Keratinocyte (primary cell): ENCODE measurements around the gene MLLT3. TPM values are rescaled to one million over a fixed set of nuclear protein-coding genes. Genes with fewer than 3 reads are reported as not detected.

Source experiments
- DNase-seq: peaks from one replicate; pipeline ENCODE4 v3.0.0-alpha.2; 2011; ENCODE audit warnings: low read depth, missing footprints, low spot score
- FAIRE-seq: peaks from 2 replicates; lab custom pipeline; 2011; peaks lifted over from hg19 to GRCh38; lab: Jason Lieb, UNC
- H2AFZ ChIP-seq: 2 replicates; pipeline ENCODE4 v1.6.0; 2012; ENCODE audit warnings: low read length, control low read depth, inconsistent platforms; ENCODE audit not compliant: control insufficient read depth
- H3K27ac ChIP-seq: 2 replicates; pipeline ENCODE4 v1.5.1; 2011; ENCODE audit warnings: low read length; ENCODE audit not compliant: control insufficient read depth, insufficient read depth
- H3K27me3 ChIP-seq: 3 replicates; pipeline ENCODE4 v1.6.0; 2011; ENCODE audit warnings: low read length; ENCODE audit not compliant: control insufficient read depth, insufficient read depth; ENCODE audit errors: extremely low read depth
- H3K36me3 ChIP-seq, 2 experiments: 2 replicates in 1 of 2; 3 replicates in 1 of 2; pipeline ENCODE4 v1.5.1; 2011; ENCODE audit warnings: low read length in 2 of 2, mild to moderate bottlenecking in 1 of 2; ENCODE audit not compliant: control insufficient read depth in 2 of 2, insufficient read depth in 2 of 2; ENCODE audit errors: extremely low read depth in 1 of 2
- H3K4me1 ChIP-seq: 3 replicates; pipeline ENCODE4 v1.5.1; 2011; ENCODE audit warnings: low read length; ENCODE audit not compliant: control insufficient read depth, insufficient read depth; ENCODE audit errors: extremely low read depth
- H3K4me2 ChIP-seq: 3 replicates; pipeline ENCODE4 v1.6.0; 2011; ENCODE audit warnings: low read depth, low read length; ENCODE audit not compliant: control insufficient read depth, insufficient read depth; ENCODE audit errors: extremely low read depth
- H3K4me3 ChIP-seq, 3 experiments: fragments of 200-600 bp in 1 of 3; sonication (generic) in 1 of 3; 2 replicates in 2 of 3; 3 replicates in 1 of 3; pipeline ENCODE4 v1.5.1; 2011 to 2016; ENCODE audit warnings: low read length in 3 of 3, mild to moderate bottlenecking in 3 of 3, control low read depth in 2 of 3, inconsistent platforms in 1 of 3, low read depth in 1 of 3, mixed read lengths in 1 of 3, mixed run types in 1 of 3, moderate library complexity in 1 of 3; ENCODE audit not compliant: control insufficient read depth in 2 of 3, insufficient read depth in 2 of 3; ENCODE audit errors: extremely low read depth in 1 of 3
- H3K79me2 ChIP-seq: 2 replicates; pipeline ENCODE4 v1.6.0; 2012; ENCODE audit warnings: low read length; ENCODE audit not compliant: control insufficient read depth, insufficient read depth
- H3K9ac ChIP-seq: 3 replicates; pipeline ENCODE4 v1.6.0; 2011; ENCODE audit warnings: low read length; ENCODE audit not compliant: control insufficient read depth, insufficient read depth; ENCODE audit errors: extremely low read depth
- H3K9me1 ChIP-seq: 3 replicates; pipeline ENCODE4 v1.6.0; 2011; ENCODE audit warnings: low read length; ENCODE audit not compliant: control insufficient read depth, insufficient read depth; ENCODE audit errors: extremely low read depth
- H3K9me3 ChIP-seq: 2 replicates; pipeline ENCODE4 v1.5.1; 2012; ENCODE audit warnings: low read depth, low read length; ENCODE audit not compliant: control insufficient read depth
- H4K20me1 ChIP-seq: 3 replicates; pipeline ENCODE4 v1.6.0; 2011; ENCODE audit warnings: low read length; ENCODE audit not compliant: control insufficient read depth, insufficient read depth; ENCODE audit errors: extremely low read depth
- EZH2 ChIP-seq: IDR thresholded peaks from one replicate; pipeline ENCODE4 v1.6.1; 2012; ENCODE audit warnings: inconsistent platforms, mild to moderate bottlenecking, low read length, moderate library complexity
- dilution Hi-C: fragments of 300-500 bp; cut with MboI; formaldehyde crosslinking; loops from one replicate; pipeline ENCODE4 v1.7.0; 2020; ENCODE audit warnings: low sequenced_read_pairs; ENCODE audit not compliant: extremely low pct_ligation_motif_present
- polyA plus RNA-seq, 5 experiments: library from polyadenylated mRNA; depleted of rRNA in 3 of 5; stranded (reverse) in 3 of 5; stranded (forward) in 1 of 5; unstranded in 1 of 5; fragments of >200 nt; gene quantifications; 1 replicate in 1 of 5; 2 replicates in 3 of 5; 3 replicates in 1 of 5; pipeline versions ENCODE4 v1.2.1 to v1.2.3, GENCODE V29; 2011 to 2012; ENCODE audit warnings: missing spikeins in 2 of 5, low read depth in 1 of 5, low replicate concordance in 1 of 5
- TF ChIP-seq, protein P1 (sequence below), 3 experiments: IDR thresholded peaks in 1 of 3; conservative IDR thresholded peaks in 1 of 3; optimal IDR thresholded peaks in 1 of 3; 2 replicates in 2 of 3; 3 replicates in 1 of 3; pipeline versions ENCODE3 to v1.5.1; 2011; ENCODE audit warnings: low read length in 3 of 3, mild to moderate bottlenecking in 3 of 3, moderate library complexity in 2 of 3, control low read depth in 1 of 3, inconsistent platforms in 1 of 3; ENCODE audit not compliant: insufficient read depth in 2 of 3; ENCODE audit errors: extremely low read depth in 1 of 3

MLLT3 gene
- polyA plus RNA-seq, 1 donor (not counting 4 experiments of a cell fraction or from before 2014, with no cell fraction given): 17.0 TPM

DNA sequence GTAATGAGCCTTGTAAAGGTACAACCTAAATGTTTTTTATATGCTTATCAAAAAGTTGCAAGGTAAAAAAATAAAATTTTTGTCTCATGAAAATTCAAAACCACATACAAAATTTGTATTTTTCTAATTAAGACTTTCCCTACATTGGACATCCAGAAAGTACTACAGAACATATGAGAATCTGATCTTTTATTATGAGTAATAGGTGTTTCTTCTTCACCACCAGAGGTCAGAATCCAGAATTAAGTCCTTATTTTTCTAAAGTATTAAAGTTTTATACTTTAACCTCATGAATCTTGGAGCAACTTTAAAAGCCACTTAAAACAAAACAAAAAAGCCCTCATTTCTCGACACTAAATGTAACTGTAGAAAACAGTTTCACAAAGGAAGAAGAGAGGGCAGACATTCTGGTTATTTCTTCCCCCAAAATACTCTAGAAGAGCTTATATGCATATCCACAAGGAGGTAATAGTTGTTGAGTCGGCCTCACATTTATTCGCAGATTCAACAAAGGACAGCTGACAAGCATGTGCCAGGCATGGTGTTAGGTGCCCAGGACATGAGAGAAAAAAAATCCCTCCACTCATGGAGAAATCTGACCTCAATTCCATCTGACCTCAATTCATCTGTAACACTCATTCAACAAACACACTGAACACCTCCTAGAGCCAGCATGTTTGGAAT lies 69.3 kb downstream of the MLLT3 start:
- DNase-seq: no peak
- Histone ChIP-seq H2AFZ (no peak overlapping the region), H3K4me3 (no peak overlapping the region), H3K4me1 (peaks cover 36% of the 10 kb centered on the region), H4K20me1 (no peaks in the 10 kb centered on the region), H3K9me1 (no peaks in the 10 kb centered on the region), H3K27me3 (no peaks in the 10 kb centered on the region), H3K79me2 (peaks cover 3% of the 10 kb centered on the region), H3K9ac (no peak overlapping the region), H3K4me2 (no peak overlapping the region), H3K27ac (peak overlapping the region; percentile 13), H3K9me3 (no peaks in the 10 kb centered on the region), H3K36me3 (no peaks in the 10 kb centered on the region)
- dilution Hi-C loops: loop anchor here (10.0 kb wide), 1 partner anchor 52 kb away; no protein-coding TSS in a partner anchor
- no peak for TF ChIP-seq EZH2
- TF ChIP-seq, protein P1, sequence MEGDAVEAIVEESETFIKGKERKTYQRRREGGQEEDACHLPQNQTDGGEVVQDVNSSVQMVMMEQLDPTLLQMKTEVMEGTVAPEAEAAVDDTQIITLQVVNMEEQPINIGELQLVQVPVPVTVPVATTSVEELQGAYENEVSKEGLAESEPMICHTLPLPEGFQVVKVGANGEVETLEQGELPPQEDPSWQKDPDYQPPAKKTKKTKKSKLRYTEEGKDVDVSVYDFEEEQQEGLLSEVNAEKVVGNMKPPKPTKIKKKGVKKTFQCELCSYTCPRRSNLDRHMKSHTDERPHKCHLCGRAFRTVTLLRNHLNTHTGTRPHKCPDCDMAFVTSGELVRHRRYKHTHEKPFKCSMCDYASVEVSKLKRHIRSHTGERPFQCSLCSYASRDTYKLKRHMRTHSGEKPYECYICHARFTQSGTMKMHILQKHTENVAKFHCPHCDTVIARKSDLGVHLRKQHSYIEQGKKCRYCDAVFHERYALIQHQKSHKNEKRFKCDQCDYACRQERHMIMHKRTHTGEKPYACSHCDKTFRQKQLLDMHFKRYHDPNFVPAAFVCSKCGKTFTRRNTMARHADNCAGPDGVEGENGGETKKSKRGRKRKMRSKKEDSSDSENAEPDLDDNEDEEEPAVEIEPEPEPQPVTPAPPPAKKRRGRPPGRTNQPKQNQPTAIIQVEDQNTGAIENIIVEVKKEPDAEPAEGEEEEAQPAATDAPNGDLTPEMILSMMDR (optimal IDR thresholded peaks at IDR 0.05 in 1 of 3, IDR thresholded peaks at IDR 0.05 in 1 of 3, conservative IDR thresholded peaks at IDR 0.05 in 1 of 3; ENCODE audit: extremely low read depth in 1 of 3, insufficient read depth in 2 of 3, low read length in 3 of 3): no peak
- no peak for FAIRE-seq

DNA sequence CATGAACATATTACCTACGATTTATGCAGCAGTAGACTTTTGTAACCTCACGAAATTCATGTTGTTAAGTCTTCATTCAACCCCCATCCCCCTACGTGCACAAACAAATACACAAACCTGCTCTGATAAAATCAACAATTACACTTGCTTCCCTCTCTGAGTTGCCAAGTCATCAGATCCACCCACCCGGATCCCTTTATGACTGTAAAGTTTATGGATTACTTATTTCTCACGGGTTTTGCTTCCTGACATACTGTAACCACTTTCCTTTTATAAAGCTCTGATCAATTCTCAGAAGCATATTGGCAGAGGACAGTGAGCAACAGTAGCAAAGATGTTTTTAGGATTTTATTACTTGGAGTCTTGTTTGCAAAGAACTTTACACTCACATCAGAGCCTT lies 70.5 kb downstream of the MLLT3 start:
- no peak overlapping the region for H3K4me3 ChIP-seq
- dilution Hi-C loops: loop anchor here (10.0 kb wide), 1 partner anchor 53 kb away; no protein-coding TSS in a partner anchor
- peaks cover 3% of the 10 kb centered on the region for H3K79me2 ChIP-seq
- no peak for TF ChIP-seq EZH2
- TF ChIP-seq, protein P1 (optimal IDR thresholded peaks at IDR 0.05 in 1 of 3, IDR thresholded peaks at IDR 0.05 in 1 of 3, conservative IDR thresholded peaks at IDR 0.05 in 1 of 3; ENCODE audit: extremely low read depth in 1 of 3, insufficient read depth in 2 of 3, low read length in 3 of 3): no peak
- peak overlapping the region; percentile 68 for H3K4me2 ChIP-seq
- no peaks in the 10 kb centered on the region for H3K9me1 ChIP-seq
- no peak overlapping the region for H3K9ac ChIP-seq
- H3K27me3 ChIP-seq: no peaks in the 10 kb centered on the region
- H3K9me3 ChIP-seq: no peaks in the 10 kb centered on the region
- no peaks in the 10 kb centered on the region for H3K36me3 ChIP-seq
- H3K27ac ChIP-seq: peak overlapping the region; percentile 64
- DNase-seq (no peak), FAIRE-seq (peak; percentile 13)
- no peaks in the 10 kb centered on the region for H4K20me1 ChIP-seq
- H2AFZ ChIP-seq: no peak overlapping the region
- peaks cover 35% of the 10 kb centered on the region for H3K4me1 ChIP-seq
